HG03280 (cell line): ENCODE data around the gene JUN.

ENCODE experiments used
- ATAC-seq: cut with Tn5 transposase; IDR thresholded peaks from one replicate; pipeline ENCODE4 v1.9.1; 2021; ENCODE audit warnings: mild to moderate bottlenecking, moderate library complexity; ENCODE audit not compliant: unreplicated experiment

The JUN gene

GRCh38 chr1:58784758-58785441 is 1.1 kb upstream of the JUN start:
- no peak for ATAC-seq

- no peak for ATAC-seq
Measured at GRCh38 chr1:58783090-58783992, 506 bp downstream of the JUN start.

GRCh38 chr1:58782178-58783089 is 1.4 kb downstream of the JUN start:
- ATAC-seq, result no peak

GRCh38 chr1:58781541-58782177 is 2.2 kb downstream of the JUN start:
- no peak for ATAC-seq

GRCh38 chr1:58780836-58781452 is 2.9 kb downstream of the JUN start:
- ATAC-seq, result no peak

GRCh38 chr1:58780411-58780810 is 3.4 kb downstream of the JUN start:
- no peak for ATAC-seq

- ATAC-seq, result no peak
Measured at GRCh38 chr1:58779801-58780382, 4.0 kb downstream of the JUN start.

GRCh38 chr1:58779059-58779754 is 4.6 kb downstream of the JUN start:
- ATAC-seq, result no peak

GRCh38 chr1:58778385-58779000 is 5.4 kb downstream of the JUN start:
- ATAC-seq, result no peak

GRCh38 chr1:58774027-58774426 is 9.8 kb downstream of the JUN start:
- ATAC-seq, result no peak

GRCh38 chr1:58773406-58773840 is 10.4 kb downstream of the JUN start:
- ATAC-seq, result peak; percentile 55

- ATAC-seq, result no peak
Measured at GRCh38 chr1:58769809-58770320, 14.0 kb downstream of the JUN start.

GRCh38 chr1:58768971-58769808 is 14.7 kb downstream of the JUN start:
- no peak for ATAC-seq

- ATAC-seq, result no peak
Measured at GRCh38 chr1:58768191-58768731, 15.6 kb downstream of the JUN start.

- ATAC-seq, result no peak
Measured at GRCh38 chr1:58767143-58767542, 16.7 kb downstream of the JUN start.

GRCh38 chr1:58765441-58765840 is 18.4 kb downstream of the JUN start:
- no peak for ATAC-seq

- ATAC-seq, result no peak
Measured at GRCh38 chr1:58765006-58765405, 18.8 kb downstream of the JUN start.
